ENCODE measurements around the gene CPNE9.

CPNE9 gene

GRCh38 chr3:9765865-9766264 lies 62.2 kb downstream of the CPNE9 start:
- Histone ChIP-seq H3K4me1 (peaks cover 0 to 35% (median 23%) of the 10 kb centered on the region in 4 donors), H3K36me3 (peaks cover 10 to 45% (median 35%) of the 10 kb centered on the region in 3 donors), H3K27me3 (no peaks in the 10 kb centered on the region), H3K27ac (no peak overlapping the region), H3K4me3 (no peak overlapping the region), H3K9me3 (no peaks in the 10 kb centered on the region)
- DNase-seq = no peak
- intact Hi-C loops (cut with DNase I; ENCODE audit: low total_unique reads) = no loop called here
- TF ChIP-seq CTCF (IDR thresholded peaks at IDR 0.05) = no peak

- Histone ChIP-seq H3K27me3 (no peaks in the 10 kb centered on the region), H3K4me1 (peaks cover 0 to 38% (median 25%) of the 10 kb centered on the region in 4 donors), H3K36me3 (peaks cover 0 to 29% (median 19%) of the 10 kb centered on the region in 3 donors), H3K9me3 (no peaks in the 10 kb centered on the region), H3K4me3 (no peak overlapping the region), H3K27ac (peak overlapping the region; percentile 87 to 93)
- peak in 1 of 2 donors; percentile 59 for DNase-seq
- intact Hi-C loops (cut with DNase I; ENCODE audit: low total_unique reads) = no loop called here
- no peak for TF ChIP-seq CTCF (IDR thresholded peaks at IDR 0.05)
Measured at GRCh38 chr3:9767418-9767817, 63.8 kb downstream of the CPNE9 start.

GRCh38 chr3:9768141-9768775 lies 64.6 kb downstream of the CPNE9 start:
- DNase-seq = no peak
- peaks cover 0 to 38% (median 25%) of the 10 kb centered on the region in 4 donors for H3K4me1 ChIP-seq
- peak overlapping the region; percentile 87 to 93 for H3K27ac ChIP-seq

GRCh38 chr3:9769012-9769411 lies 65.4 kb downstream of the CPNE9 start:
- Histone ChIP-seq H3K36me3 (peaks cover 0 to 17% (median 13%) of the 10 kb centered on the region in 3 donors), H3K27ac (peak overlapping the region; percentile 87 to 93), H3K4me1 (peaks cover 0 to 38% (median 25%) of the 10 kb centered on the region in 4 donors), H3K4me3 (peak overlapping the region; percentile 68 to 76), H3K27me3 (no peaks in the 10 kb centered on the region), H3K9me3 (no peaks in the 10 kb centered on the region)
- no peak for TF ChIP-seq CTCF (IDR thresholded peaks at IDR 0.05)
- no peak for DNase-seq
- intact Hi-C loops (cut with DNase I; ENCODE audit: low total_unique reads) = no loop called here

More at GRCh38 chr3:9768141-9768775, 64.6 kb downstream of the CPNE9 start:
- H3K27me3 ChIP-seq = no peaks in the 10 kb centered on the region
- H3K9me3 ChIP-seq = no peaks in the 10 kb centered on the region
- peak overlapping the region; percentile 68 to 76 for H3K4me3 ChIP-seq
- TF ChIP-seq CTCF (IDR thresholded peaks at IDR 0.05) = no peak
- peaks cover 0 to 22% (median 13%) of the 10 kb centered on the region in 3 donors for H3K36me3 ChIP-seq
- intact Hi-C loops (cut with DNase I; ENCODE audit: low total_unique reads) = no loop called here

GRCh38 chr3:9769426-9770275 lies 66.0 kb downstream of the CPNE9 start, which contains the start of gene CAMK1:
Gene CAMK1 (minus strand): TSS chr3:9769947. CDS start chr3:9767749, 2,198 bp downstream.
- peaks cover 0 to 15% (median 12%) of the 10 kb centered on the region in 3 donors for H3K36me3 ChIP-seq
- H3K4me1 ChIP-seq = peaks cover 0 to 38% (median 25%) of the 10 kb centered on the region in 4 donors
- TF ChIP-seq CTCF (IDR thresholded peaks at IDR 0.05) = no peak
- H3K27ac ChIP-seq = peak within 1 kb of the TSS; percentile 87 to 93
- intact Hi-C loops (cut with DNase I; ENCODE audit: low total_unique reads) = loop anchor here (2.0 kb wide), 1 partner anchor 23 kb away; the partner anchor contains the start of genes ARPC4 and TADA3
- no peaks in the 10 kb centered on the region for H3K27me3 ChIP-seq
- peak; percentile 85 to 92 for DNase-seq
- H3K9me3 ChIP-seq = no peaks in the 10 kb centered on the region
- peak within 1 kb of the TSS; percentile 68 to 76 for H3K4me3 ChIP-seq

All from tibial artery (tissue), 4 donors.